HG03575 (cell line): ENCODE measurements around the gene ADARB2.

Source experiments
- ATAC-seq: cut with Tn5 transposase; IDR thresholded peaks from one replicate; pipeline ENCODE4 v1.9.1; 2021; ENCODE audit not compliant: unreplicated experiment, insufficient number of reproducible peaks, low FRiP score; ENCODE audit errors: extremely low read depth

ADARB2 gene

GRCh38 chr10:1315178-1315577, 422.1 kb downstream of the ADARB2 start:
- no peak for ATAC-seq

GRCh38 chr10:1311726-1312125, 425.6 kb downstream of the ADARB2 start:
- no peak for ATAC-seq

GRCh38 chr10:1310271-1310789, 427.0 kb downstream of the ADARB2 start:
- ATAC-seq, result no peak

GRCh38 chr10:1309617-1310270, 427.6 kb downstream of the ADARB2 start:
- no peak for ATAC-seq

- no peak for ATAC-seq
Measured at GRCh38 chr10:1308962-1309616, 428.2 kb downstream of the ADARB2 start.

GRCh38 chr10:1308173-1308961, 429.0 kb downstream of the ADARB2 start:
- ATAC-seq, result no peak

GRCh38 chr10:1301143-1301542, 436.2 kb downstream of the ADARB2 start:
- ATAC-seq, result no peak

- no peak for ATAC-seq
Measured at GRCh38 chr10:1300218-1300617, 437.1 kb downstream of the ADARB2 start.

- ATAC-seq, result no peak
Measured at GRCh38 chr10:1299041-1299726, 438.1 kb downstream of the ADARB2 start.

GRCh38 chr10:1297566-1298301, 439.6 kb downstream of the ADARB2 start:
- no peak for ATAC-seq

GRCh38 chr10:1295756-1296480, 441.4 kb downstream of the ADARB2 start:
- no peak for ATAC-seq

GRCh38 chr10:1294748-1295147, 442.6 kb downstream of the ADARB2 start:
- no peak for ATAC-seq

GRCh38 chr10:1293636-1294435, 443.5 kb downstream of the ADARB2 start:
- ATAC-seq, result no peak

- no peak for ATAC-seq
Measured at GRCh38 chr10:1293157-1293556, 444.2 kb downstream of the ADARB2 start.

GRCh38 chr10:1292611-1293031, 444.7 kb downstream of the ADARB2 start:
- ATAC-seq, result no peak

GRCh38 chr10:1291178-1292090, 445.9 kb downstream of the ADARB2 start:
- no peak for ATAC-seq
